NB4 (cell line): ENCODE measurements around the gene HMG20B.

Experiments
- DNase-seq: peaks from one replicate; pipeline ENCODE4 v3.0.0; 2010; ENCODE audit warnings: low read depth
- H3K4me3 ChIP-seq: one replicate; pipeline ENCODE4 v1.5.1; 2011; ENCODE audit warnings: mild to moderate bottlenecking, low read depth, low read length, moderate library complexity
- MYC ChIP-seq: IDR thresholded peaks from 2 replicates; pipeline ENCODE4 v1.6.1; 2011; ENCODE audit warnings: low read depth, low read length
- POLR2A ChIP-seq: IDR thresholded peaks from 2 replicates; pipeline ENCODE4 v1.6.1; 2011; ENCODE audit warnings: mild to moderate bottlenecking; ENCODE audit not compliant: insufficient read length; ENCODE audit errors: extremely low read depth
- TF ChIP-seq, protein P1 (sequence below): IDR thresholded peaks from 2 replicates; pipeline ENCODE4 v1.6.1; 2011; ENCODE audit warnings: low read depth, low read length
- TF ChIP-seq, protein P2 (sequence below): IDR thresholded peaks from one replicate; pipeline ENCODE4 v1.5.1; 2012; ENCODE audit warnings: low read depth, low read length

Gene HMG20B

DNA sequence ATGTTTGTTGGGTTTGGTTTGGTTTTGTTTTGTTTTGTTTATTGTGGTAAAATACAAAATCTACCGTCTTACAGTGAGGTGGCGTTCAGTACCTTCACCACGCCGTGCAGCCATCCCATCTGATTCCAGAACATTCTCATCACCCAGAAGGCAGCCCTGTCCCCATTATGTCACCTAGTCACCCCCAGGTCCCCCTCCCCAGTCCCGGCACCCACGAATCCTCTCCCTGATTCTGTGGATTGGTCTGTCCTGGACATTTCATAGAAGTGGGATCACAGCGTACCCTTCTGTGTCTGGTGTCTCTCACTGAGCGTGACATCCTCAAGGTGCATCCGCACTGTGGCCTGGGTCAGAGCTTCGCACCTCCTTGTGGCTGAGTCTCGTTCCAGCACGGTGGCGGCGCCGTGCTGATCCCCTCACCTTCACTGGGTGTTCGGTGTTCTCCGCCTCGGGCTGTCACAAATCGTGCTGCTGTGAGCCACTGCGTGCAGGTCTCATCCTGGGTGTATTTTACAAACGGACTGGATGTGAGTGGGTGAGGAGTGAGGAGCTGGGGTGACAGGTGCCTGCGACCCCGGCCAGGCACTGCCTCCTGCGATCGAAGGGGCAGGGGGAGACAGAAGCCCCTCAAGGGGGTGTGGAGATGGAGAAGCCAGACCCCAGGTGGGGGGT, 34.4 kb upstream of the HMG20B start:
- no peak for TF ChIP-seq POLR2A
- TF ChIP-seq MYC = no peak
- TF ChIP-seq, protein P1, sequence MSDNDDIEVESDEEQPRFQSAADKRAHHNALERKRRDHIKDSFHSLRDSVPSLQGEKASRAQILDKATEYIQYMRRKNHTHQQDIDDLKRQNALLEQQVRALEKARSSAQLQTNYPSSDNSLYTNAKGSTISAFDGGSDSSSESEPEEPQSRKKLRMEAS = no peak
- TF ChIP-seq, protein P2, sequence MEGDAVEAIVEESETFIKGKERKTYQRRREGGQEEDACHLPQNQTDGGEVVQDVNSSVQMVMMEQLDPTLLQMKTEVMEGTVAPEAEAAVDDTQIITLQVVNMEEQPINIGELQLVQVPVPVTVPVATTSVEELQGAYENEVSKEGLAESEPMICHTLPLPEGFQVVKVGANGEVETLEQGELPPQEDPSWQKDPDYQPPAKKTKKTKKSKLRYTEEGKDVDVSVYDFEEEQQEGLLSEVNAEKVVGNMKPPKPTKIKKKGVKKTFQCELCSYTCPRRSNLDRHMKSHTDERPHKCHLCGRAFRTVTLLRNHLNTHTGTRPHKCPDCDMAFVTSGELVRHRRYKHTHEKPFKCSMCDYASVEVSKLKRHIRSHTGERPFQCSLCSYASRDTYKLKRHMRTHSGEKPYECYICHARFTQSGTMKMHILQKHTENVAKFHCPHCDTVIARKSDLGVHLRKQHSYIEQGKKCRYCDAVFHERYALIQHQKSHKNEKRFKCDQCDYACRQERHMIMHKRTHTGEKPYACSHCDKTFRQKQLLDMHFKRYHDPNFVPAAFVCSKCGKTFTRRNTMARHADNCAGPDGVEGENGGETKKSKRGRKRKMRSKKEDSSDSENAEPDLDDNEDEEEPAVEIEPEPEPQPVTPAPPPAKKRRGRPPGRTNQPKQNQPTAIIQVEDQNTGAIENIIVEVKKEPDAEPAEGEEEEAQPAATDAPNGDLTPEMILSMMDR = no peak
- no peak for DNase-seq
- H3K4me3 ChIP-seq = no peak overlapping the region

DNA sequence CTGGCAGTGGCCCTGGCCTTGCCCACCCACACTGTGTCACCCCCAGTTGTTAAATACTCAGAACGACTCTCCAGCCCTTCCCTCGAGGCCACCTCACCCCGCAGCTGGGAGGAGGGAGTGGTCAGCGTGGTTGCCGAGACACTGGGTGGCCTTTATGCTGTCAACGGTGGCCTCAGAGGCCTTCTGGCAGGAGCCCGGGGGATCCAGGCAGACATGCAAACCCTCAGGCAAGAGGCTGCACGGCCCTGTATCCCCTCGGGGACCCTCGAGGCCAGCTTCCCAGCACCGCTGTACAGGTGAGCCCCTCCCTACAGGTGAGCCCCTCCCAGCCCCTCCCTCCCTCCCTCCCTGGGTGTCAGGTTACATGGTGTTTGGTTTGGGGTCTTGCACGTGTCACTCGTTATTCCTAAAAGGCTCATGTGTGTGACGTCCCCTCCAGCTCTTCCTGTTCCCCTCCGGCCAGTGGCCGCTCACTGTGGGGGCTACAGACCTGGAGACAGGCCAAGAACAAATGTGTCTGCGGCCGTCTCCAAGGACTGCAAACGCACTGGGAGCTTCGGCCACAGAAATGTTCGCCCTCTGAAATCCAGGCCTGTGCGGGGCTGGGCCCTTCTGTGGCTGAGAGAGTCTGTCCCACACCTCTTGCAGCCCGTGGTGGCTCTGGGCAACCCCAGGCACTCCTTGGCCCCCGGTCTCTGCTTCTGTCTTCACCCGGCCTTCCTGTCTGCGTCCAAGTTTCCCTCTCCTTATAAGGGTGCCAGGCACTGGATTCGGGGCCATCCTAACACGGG, 33.6 kb upstream of the HMG20B start, which contains the start of gene TEKTIP1:
TEKTIP1 (plus strand) TSS at position 210 of the 791 bp plus-strand sequence; CDS start at position 214, 4 bp downstream.
- no peak for DNase-seq
- TF ChIP-seq, protein P2 = no peak
- TF ChIP-seq, protein P1 = no peak
- no peak for TF ChIP-seq MYC
- TF ChIP-seq POLR2A = no peak
- no peak within 1 kb of the TSS for H3K4me3 ChIP-seq

DNA sequence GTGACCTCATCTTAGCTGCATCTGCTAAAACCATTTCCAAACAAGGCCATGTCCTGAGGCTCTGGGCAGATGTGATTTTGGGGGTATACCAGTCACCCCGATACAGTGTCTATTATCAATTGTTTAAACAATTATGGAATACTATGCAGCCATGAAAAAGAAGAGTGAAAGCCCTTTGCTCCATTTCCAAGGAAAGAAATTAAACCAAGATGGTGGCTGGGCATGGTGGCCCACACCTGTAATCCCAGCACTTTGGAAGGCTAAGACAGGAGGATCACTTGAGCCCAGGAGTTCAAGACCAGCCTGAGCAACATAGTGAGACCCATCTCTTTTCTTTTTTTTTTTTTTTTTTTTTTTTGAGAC, 33.0 kb upstream of the HMG20B start:
- no peak for DNase-seq
- TF ChIP-seq, protein P2 = no peak
- no peak for TF ChIP-seq POLR2A
- TF ChIP-seq MYC = no peak
- TF ChIP-seq, protein P1 = no peak
- H3K4me3 ChIP-seq = no peak overlapping the region

DNA sequence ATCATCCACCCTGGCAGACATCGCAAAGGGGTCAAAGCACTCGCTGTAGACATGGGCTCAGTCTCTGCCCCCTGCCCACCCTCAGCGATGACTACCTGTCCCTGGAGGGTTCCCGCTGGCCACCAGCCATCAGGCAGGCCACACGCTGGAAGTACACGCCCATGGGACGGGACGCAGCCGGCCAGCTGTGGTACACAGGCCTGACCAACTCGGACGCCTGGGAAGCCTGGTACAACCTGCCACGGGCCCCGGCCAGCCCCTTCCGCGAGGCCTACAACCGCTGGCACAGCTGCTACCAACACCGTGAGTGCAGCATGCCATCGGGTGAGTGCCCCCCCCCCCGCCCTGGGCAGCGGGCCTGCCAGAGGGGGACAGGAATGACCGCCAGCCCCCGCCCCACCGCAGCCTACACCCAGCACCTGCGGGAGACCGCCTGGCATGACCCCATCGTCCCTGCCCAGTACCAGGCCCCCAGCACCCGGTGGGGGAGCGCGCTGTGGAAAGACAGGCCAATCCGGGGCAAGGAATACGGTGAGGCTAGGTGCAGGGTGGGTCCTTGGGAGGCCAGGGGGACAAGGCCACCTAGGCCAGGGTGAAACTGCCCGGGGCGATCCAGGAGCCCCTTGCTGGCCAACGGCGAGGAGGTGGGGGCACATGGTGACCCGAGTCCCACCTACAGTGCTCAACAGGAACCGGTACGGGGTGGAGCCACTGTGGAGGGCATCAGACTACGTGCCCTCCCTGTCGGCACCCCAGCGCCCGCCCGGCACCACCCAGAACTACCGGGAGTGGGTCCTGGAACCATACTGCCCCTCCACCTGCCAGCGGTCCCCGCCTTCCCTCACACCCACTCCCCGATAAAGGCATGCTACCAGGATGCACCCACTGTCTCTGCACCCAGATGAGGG, 29.3 kb upstream of the HMG20B start:
- TF ChIP-seq POLR2A (no peak), MYC (no peak)
- TF ChIP-seq, protein P1 = no peak
- TF ChIP-seq, protein P2 = no peak
- no peak for DNase-seq

DNA sequence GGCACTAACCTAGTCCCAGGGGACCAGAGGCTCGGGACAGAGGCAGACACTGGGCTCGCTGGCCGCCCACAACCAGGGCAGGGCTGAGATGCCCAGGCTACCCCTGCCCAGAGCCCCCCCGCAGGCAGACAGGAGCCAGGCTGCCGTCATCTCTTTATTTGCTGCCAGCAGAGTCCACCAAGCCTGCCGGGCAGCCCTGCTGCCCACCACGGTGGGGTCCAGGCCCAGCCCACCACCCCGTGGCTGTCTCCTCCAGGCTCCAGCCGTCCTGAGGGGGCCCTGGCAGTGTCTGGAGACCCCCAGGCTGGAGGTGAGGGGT, 28.7 kb upstream of the HMG20B start:
- DNase-seq = no peak
- TF ChIP-seq, protein P1 = no peak
- no peak for TF ChIP-seq MYC
- TF ChIP-seq, protein P2 = no peak
- no peak for TF ChIP-seq POLR2A
- H3K4me3 ChIP-seq = no peak overlapping the region

More for the DNA sequence above, 29.3 kb upstream of the HMG20B start:
- H3K4me3 ChIP-seq = no peak overlapping the region
